CD4-positive, alpha-beta T cell treated with Interleukin-4 for 4 hours (primary cell): Measurements from ENCODE around the gene AKNA.
"Not testable (repeated sequence)": the region's sequence is repeated elsewhere in the genome, so short reads cannot be mapped to it uniquely, and the experiment has no call there.

Experiments used
- DNase-seq: peaks from one replicate; pipeline ENCODE4 v3.0.0-alpha.2; 2020

The AKNA gene

GRCh38 chr9:114335745-114336144 is 52.0 kb downstream of the AKNA start:
- no peak for DNase-seq

- no peak for DNase-seq
Measured at GRCh38 chr9:114334490-114334889, 53.3 kb downstream of the AKNA start.

- DNase-seq: not testable (repeated sequence)
Measured at GRCh38 chr9:114333718-114334117, 54.1 kb downstream of the AKNA start.

GRCh38 chr9:114332474-114333040 is 55.2 kb downstream of the AKNA start:
- not testable (repeated sequence) for DNase-seq

- not testable (repeated sequence) for DNase-seq
Measured at GRCh38 chr9:114331229-114332195, 56.3 kb downstream of the AKNA start.

GRCh38 chr9:114330636-114331035 is 57.1 kb downstream of the AKNA start:
- DNase-seq: no peak

- DNase-seq: not testable (repeated sequence)
Measured at GRCh38 chr9:114329625-114330022, 58.2 kb downstream of the AKNA start, which contains the start of gene ORM2. TSS of gene ORM2 (plus strand) at chr9:114329869. CDS start at chr9:114329905, 36 bp downstream.

- not testable (repeated sequence) for DNase-seq
Measured at GRCh38 chr9:114328937-114329624, 58.7 kb downstream of the AKNA start.

- not testable (repeated sequence) for DNase-seq
Measured at GRCh38 chr9:114328357-114328820, 59.4 kb downstream of the AKNA start.

GRCh38 chr9:114327749-114328148 is 60.0 kb downstream of the AKNA start:
- no peak for DNase-seq

GRCh38 chr9:114325684-114326254 is 62.0 kb downstream of the AKNA start:
- DNase-seq: not testable (repeated sequence)

- DNase-seq: not testable (repeated sequence)
Measured at GRCh38 chr9:114324965-114325364, 62.8 kb downstream of the AKNA start.

- DNase-seq: no peak
Measured at GRCh38 chr9:114324492-114324891, 63.3 kb downstream of the AKNA start.

GRCh38 chr9:114323849-114324248 is 63.9 kb downstream of the AKNA start:
- DNase-seq: not testable (repeated sequence)

- not testable (repeated sequence) for DNase-seq
Measured at GRCh38 chr9:114322831-114323531, 64.8 kb downstream of the AKNA start, which contains the start of gene ORM1. TSS of gene ORM1 (plus strand) at chr9:114323098. CDS start at chr9:114323134, 36 bp downstream.

GRCh38 chr9:114322160-114322818 is 65.5 kb downstream of the AKNA start:
- not testable (repeated sequence) for DNase-seq

GRCh38 chr9:114321759-114322158 is 66.0 kb downstream of the AKNA start:
- DNase-seq: no peak

- DNase-seq: not testable (repeated sequence)
Measured at GRCh38 chr9:114320710-114321109, 67.1 kb downstream of the AKNA start.

- no peak for DNase-seq
Measured at GRCh38 chr9:114319147-114319546, 68.6 kb downstream of the AKNA start.

GRCh38 chr9:114318416-114318815 is 69.4 kb downstream of the AKNA start:
- DNase-seq: no peak

GRCh38 chr9:114317665-114318357 is 70.0 kb downstream of the AKNA start:
- no peak for DNase-seq
